T-helper 1 cell treated with Interleukin-12 subunit alpha and Interleukin-12 subunit beta and Interleukin-4 antibody, amounts not matched to agents 30 μg/mL and 1 μg/mL, for 36 hours (primary cell): Measurements from ENCODE around the gene TMEM259.

Source experiments
- H3K27ac Mint-ChIP-seq: one replicate; pipeline ENCODE4 v1.8.0; 2021; ENCODE audit warnings: mild to moderate bottlenecking, mixed read lengths
- H3K27me3 Mint-ChIP-seq: one replicate; pipeline ENCODE4 v1.8.0; 2021; ENCODE audit warnings: low read depth, mixed read lengths
- H3K36me3 Mint-ChIP-seq: one replicate; pipeline ENCODE4 v1.8.0; 2021; ENCODE audit warnings: low read depth, mixed read lengths
- H3K4me1 Mint-ChIP-seq: one replicate; pipeline ENCODE4 v1.8.0; 2021; ENCODE audit warnings: low read depth, mixed read lengths
- H3K4me3 Mint-ChIP-seq: one replicate; pipeline ENCODE4 v1.8.0; 2021; ENCODE audit warnings: mild to moderate bottlenecking, moderate library complexity, mixed read lengths
- H3K9me3 Mint-ChIP-seq: one replicate; pipeline ENCODE4 v1.8.0; 2021; ENCODE audit warnings: mixed read lengths

Gene TMEM259

DNA sequence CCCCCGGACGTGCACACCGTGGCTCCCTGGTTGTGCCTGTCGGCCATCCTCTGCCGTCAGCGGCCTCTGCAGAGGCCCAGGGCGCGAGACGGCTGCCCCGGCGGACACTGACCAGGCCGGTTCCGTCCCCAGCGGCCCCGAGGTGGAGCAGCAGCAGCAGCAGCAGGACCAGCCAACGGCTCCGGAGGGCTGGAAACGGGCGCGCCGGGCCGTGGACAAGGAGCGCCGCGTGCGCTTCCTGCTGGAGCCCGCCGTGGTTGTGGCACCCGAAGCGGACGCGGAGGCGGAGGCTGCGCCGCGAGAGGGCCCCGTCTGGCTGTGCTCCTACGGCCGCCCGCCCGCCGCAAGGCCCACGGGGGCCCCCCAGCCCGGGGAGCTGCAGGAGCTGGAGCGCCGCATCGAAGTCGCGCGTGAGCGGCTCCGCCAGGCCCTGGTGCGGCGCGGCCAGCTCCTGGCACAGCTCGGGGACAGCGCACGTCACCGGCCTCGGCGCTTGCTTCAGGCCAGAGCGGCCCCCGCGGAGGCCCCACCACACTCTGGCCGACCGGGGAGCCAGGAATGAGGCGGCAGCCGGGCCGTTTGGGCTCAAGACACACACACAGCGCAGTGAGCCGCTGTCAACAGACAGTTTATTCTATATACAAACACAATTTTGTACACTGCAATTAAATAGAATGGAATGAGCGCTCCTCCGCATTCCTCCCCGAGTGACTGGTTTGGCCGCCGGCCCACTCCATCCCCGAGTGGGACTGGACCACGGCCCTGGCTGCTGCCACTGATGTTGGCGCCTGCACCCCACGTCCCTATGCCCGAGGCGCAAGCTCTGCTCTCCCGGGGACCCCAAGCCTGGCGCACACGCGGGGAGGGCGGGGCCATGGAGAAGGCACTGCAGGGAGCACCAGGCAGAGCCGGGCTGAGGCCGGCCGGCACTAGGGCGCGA lies 11.6 kb downstream of the TMEM259 start:
- Mint-ChIP-seq H3K36me3 (peaks cover 10% of the 10 kb centered on the region), H3K4me3 (no peak overlapping the region), H3K4me1 (peaks cover 2% of the 10 kb centered on the region), H3K27ac (no peak overlapping the region), H3K9me3 (no peaks in the 10 kb centered on the region), H3K27me3 (no peaks in the 10 kb centered on the region)

DNA sequence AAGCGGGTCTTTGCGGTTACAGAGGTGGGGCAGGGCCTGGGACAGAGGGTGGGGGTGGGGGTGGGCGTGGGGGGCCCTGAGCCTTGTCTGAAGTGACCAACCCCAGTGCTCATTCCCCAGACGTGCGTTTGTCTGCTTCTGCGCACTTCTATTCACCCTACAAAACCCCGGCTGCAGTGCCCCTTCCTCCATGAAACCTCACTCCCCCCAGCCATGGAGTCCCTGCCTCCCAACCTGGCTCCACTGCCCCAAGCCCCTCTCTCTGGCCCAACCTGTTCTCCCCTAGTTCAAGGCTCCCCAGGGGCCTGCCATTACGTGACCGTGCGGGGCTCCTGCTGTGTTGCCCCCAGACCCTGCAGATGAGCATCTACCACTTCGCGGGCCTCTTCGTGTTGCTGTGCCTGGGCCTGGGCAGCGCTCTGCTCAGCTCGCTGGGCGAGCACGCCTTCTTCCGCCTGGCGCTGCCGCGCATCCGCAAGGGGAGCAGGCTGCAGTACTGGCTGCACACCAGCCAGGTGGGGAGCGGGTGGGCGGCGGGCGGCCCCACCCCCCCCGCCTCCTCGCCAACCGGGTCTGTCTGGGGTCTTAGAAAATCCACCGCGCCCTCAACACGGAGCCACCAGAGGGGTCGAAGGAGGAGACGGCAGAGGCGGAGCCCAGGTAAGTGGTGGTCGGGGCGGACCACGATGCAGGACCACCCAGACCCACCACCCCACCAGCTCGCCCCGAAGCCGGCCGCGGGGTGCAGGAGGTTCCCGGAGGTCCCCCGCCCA lies 12.5 kb downstream of the TMEM259 start:
- Mint-ChIP-seq H3K4me3 (no peak overlapping the region), H3K27me3 (no peaks in the 10 kb centered on the region), H3K9me3 (no peaks in the 10 kb centered on the region), H3K27ac (no peak overlapping the region), H3K36me3 (peaks cover 8% of the 10 kb centered on the region), H3K4me1 (no peaks in the 10 kb centered on the region)

DNA sequence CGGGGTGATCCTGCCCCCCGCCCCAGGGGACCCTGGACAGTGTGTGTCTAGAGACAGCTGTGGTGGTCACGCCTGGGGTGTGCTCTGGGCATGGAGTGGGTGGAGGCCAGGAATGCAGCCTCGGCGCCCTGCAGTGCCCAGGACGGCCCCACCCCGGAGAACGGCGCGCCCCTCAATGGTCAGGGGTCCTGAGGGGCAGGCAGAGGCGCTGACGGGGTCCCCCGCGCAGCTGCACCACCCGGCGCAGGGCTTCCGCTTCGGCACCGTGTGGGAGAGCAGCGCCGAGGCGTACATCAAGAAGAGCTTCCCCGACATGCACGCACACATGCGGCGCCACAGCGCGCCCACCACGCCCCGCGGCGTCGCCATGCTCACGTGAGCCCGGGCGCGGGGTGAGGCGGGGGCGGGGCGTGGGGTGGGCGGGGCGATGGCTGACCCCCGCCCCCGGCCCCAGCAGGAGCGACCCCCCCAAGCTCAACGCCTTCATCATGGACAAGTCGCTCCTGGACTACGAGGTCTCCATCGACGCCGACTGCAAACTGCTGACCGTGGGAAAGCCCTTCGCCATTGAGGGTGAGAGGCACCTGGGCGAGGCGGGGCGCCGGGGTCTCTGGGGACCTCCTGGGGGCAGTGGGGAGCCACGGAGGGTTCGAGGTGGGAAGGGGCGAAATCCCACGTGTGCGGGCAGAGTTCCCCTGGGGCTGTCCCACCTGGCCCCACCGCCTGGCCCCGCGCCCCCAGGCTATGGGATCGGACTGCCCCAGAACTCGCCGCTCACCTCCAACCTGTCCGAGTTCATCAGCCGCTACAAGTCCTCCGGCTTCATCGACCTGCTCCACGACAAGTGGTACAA lies 13.3 kb downstream of the TMEM259 start:
- Mint-ChIP-seq H3K9me3 (no peaks in the 10 kb centered on the region), H3K4me1 (no peaks in the 10 kb centered on the region), H3K36me3 (peaks cover 8% of the 10 kb centered on the region), H3K27me3 (peaks cover 2% of the 10 kb centered on the region), H3K4me3 (no peak overlapping the region), H3K27ac (no peak overlapping the region)

DNA sequence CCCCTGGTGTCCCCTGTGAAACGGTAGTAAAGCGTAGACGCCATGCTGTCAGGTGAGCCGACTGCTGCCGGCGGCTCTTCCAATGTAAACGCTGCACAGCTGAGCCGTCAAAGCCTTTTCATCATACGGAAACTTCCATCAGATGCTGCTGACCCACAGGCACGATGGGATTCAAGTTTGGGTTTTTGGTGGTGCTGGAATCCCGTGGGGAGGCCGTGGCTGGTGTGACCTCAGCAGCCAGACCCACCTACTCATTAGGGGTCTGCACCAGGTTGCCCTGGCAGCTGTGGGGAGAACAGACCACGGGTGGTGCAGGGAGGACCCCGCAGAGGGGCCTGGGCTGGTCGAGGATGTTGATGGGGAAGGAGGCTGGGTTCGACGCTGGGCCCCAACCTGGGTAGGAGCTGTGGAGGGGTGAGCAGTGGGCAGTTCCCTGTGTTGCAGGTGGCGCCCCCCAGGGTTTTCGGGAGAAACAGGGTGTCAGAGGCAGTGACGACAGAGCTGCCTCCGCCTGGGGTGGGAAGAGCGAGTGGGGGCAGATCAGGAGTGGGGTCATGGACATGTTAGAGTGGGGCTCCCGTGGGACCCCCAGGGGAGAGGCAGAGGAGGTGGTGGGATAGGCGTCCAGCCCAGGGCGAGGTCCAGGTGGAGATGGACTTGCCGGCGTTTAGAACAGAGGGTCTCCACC lies 14.1 kb downstream of the TMEM259 start:
- H3K27me3 Mint-ChIP-seq = peaks cover 5% of the 10 kb centered on the region
- H3K27ac Mint-ChIP-seq = no peak overlapping the region
- no peaks in the 10 kb centered on the region for H3K4me1 Mint-ChIP-seq
- no peak overlapping the region for H3K4me3 Mint-ChIP-seq
- no peaks in the 10 kb centered on the region for H3K9me3 Mint-ChIP-seq
- H3K36me3 Mint-ChIP-seq = peaks cover 8% of the 10 kb centered on the region

DNA sequence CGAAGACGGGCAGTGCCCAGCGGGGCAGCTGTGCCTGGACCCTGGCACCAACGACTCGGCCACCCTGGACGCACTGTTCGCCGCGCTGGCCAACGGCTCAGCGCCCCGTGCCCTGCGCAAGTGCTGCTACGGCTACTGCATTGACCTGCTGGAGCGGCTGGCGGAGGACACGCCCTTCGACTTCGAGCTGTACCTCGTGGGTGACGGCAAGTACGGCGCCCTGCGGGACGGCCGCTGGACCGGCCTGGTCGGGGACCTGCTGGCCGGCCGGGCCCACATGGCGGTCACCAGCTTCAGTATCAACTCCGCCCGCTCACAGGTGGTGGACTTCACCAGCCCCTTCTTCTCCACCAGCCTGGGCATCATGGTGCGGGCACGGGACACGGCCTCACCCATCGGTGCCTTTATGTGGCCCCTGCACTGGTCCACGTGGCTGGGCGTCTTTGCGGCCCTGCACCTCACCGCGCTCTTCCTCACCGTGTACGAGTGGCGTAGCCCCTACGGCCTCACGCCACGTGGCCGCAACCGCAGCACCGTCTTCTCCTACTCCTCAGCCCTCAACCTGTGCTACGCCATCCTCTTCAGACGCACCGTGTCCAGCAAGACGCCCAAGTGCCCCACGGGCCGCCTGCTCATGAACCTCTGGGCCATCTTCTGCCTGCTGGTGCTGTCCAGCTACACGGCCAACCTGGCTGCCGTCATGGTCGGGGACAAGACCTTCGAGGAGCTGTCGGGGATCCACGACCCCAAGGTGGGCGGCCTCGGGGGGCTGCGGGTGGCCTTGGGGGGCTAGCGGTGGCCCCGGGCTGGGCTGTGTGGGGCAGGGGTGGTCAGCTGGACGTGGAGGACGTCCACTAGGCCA lies 15.9 kb downstream of the TMEM259 start:
- Mint-ChIP-seq H3K27me3 (peaks cover 10% of the 10 kb centered on the region), H3K27ac (no peak overlapping the region), H3K4me1 (no peaks in the 10 kb centered on the region), H3K36me3 (peaks cover 8% of the 10 kb centered on the region), H3K9me3 (no peaks in the 10 kb centered on the region), H3K4me3 (no peak overlapping the region)

DNA sequence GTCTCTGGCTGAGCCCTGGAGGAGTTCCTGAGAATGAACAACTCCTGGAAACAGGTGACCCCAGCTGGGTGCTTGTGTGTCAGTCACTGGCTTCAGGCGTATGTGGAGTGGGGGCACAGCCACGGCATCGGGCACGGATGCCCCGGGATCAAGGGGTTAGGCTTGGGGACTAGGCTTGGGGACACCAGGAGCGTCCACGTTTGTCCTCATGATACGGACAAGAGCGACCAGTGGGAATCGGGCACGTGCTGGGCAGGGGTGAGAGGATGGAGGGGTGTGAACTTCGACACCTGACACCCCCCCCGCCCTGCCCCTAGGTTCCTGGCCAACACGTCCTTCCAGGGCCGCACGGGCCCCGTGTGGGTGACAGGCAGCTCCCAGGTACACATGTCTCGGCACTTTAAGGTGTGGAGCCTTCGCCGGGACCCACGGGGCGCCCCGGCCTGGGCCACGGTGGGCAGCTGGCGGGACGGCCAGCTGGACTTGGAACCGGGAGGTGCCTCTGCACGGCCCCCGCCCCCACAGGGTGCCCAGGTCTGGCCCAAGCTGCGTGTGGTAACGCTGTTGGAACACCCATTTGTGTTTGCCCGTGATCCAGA lies 16.6 kb downstream of the TMEM259 start:
- Mint-ChIP-seq H3K27ac (no peak overlapping the region), H3K4me1 (peaks cover 2% of the 10 kb centered on the region), H3K36me3 (peaks cover 6% of the 10 kb centered on the region), H3K4me3 (no peak overlapping the region), H3K9me3 (no peaks in the 10 kb centered on the region), H3K27me3 (peaks cover 12% of the 10 kb centered on the region)

DNA sequence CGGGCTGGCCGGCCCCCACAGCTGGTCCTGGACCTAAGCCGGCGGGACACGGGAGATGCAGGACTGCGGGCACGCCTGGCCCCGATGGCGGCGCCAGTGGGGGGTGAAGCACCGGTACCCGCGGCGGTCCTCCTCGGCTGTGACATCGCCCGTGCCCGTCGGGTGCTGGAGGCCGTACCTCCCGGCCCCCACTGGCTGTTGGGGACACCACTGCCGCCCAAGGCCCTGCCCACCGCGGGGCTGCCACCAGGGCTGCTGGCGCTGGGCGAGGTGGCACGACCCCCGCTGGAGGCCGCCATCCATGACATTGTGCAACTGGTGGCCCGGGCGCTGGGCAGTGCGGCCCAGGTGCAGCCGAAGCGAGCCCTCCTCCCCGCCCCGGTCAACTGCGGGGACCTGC lies 17.6 kb downstream of the TMEM259 start:
- peaks cover 3% of the 10 kb centered on the region for H3K4me1 Mint-ChIP-seq
- no peak overlapping the region for H3K4me3 Mint-ChIP-seq
- H3K27me3 Mint-ChIP-seq = peaks cover 20% of the 10 kb centered on the region
- H3K36me3 Mint-ChIP-seq = peaks cover 6% of the 10 kb centered on the region
- H3K27ac Mint-ChIP-seq = no peak overlapping the region
- H3K9me3 Mint-ChIP-seq = no peaks in the 10 kb centered on the region

DNA sequence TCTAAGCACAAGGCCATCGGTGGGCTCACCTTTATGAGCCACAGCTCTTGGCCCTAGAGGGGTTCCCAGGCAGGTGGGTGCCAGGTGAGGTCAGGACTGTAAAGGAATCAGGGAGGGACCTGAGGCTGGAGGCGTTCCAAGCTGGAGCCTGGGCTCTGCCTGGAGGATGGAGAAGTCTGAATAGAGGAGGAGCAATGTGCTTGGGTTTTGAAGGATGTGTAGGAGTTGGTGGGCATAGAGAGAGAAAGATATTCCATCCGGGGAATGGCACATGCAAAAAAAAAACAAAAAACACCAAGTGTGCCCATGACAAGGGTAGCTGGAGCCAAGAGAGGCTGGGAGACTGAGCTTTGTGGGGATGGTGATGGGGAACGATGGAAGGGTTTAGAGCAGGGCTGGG lies 18.3 kb downstream of the TMEM259 start:
- Mint-ChIP-seq H3K4me3 (no peak overlapping the region), H3K27ac (no peak overlapping the region), H3K27me3 (peaks cover 27% of the 10 kb centered on the region)

DNA sequence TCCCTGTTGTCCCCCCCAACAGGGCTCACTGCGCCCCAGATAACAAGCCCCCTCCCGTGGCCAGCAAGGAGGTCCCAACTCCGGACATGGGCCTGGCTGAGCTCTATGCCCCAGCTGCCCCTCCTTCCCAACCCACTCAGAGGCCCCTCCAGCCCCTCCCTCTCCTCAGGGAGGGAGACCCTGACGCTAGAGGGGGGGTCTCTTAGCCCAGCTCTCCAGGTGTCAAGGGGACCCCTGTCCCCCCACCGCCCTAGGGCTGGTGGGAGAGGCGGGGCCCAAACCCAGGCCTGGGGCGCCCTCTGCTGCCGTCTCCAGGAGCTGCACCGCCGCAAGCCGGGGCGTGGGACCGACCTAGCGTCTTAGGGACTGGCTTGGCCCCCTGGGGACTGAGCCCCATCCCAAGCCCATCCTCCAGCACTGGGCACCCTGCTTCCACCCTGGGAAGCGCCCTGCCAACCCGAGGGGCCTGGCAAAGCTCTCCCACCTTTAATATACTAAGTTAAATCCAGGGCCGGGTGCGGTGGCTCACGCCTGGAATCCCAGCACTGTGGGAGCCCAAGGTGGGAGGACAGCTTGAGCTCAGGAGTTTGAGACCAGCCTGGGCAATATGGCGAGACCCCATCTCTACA lies 19.3 kb downstream of the TMEM259 start:
- H3K4me1 Mint-ChIP-seq = peaks cover 4% of the 10 kb centered on the region
- H3K9me3 Mint-ChIP-seq = no peaks in the 10 kb centered on the region
- H3K36me3 Mint-ChIP-seq = peaks cover 2% of the 10 kb centered on the region
- peaks cover 32% of the 10 kb centered on the region for H3K27me3 Mint-ChIP-seq
- H3K27ac Mint-ChIP-seq = no peak overlapping the region
- no peak overlapping the region for H3K4me3 Mint-ChIP-seq

More for the DNA sequence above, 18.3 kb downstream of the TMEM259 start:
- peaks cover 6% of the 10 kb centered on the region for H3K36me3 Mint-ChIP-seq
- H3K4me1 Mint-ChIP-seq = peaks cover 3% of the 10 kb centered on the region
- no peaks in the 10 kb centered on the region for H3K9me3 Mint-ChIP-seq

DNA sequence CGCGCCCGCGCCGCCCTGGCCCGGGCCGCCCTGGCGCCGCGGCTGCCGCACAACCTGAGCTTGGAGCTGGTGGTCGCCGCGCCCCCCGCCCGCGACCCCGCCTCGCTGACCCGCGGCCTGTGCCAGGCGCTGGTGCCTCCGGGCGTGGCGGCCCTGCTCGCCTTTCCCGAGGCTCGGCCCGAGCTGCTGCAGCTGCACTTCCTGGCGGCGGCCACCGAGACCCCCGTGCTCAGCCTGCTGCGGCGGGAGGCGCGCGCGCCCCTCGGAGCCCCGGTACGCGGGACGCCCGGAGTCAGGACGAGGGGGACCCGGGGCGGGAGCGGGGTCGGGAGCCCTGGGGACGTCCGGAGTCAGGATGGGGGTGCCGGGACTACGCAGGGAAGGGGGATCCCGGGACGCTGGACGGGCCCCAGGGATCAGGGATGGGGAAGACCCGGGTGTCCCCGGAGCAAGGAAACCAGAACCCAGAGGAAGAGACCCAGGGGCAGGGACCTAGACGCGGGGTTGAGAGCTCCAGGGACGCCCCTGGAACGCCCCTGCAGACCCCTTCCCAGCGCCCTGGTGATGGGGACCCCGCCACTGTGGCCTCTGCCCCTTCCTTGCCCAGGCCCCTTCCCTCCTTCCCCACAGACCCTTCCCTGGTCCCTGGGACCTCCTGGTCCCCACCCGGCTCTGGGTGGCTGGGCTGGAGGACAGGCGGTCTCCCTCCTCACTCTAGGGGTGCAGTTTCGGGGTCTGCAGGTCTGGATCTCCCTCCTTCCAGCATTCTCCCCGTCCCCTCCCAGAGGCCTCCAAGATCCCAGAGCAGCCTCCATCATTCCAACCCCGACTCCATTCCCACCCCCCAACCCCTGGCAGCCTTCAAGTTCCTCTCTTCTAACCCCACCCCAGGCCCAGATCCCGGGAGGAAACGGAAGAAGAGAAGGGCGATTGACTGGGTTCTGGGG lies 20.1 kb downstream of the TMEM259 start:
- H3K27me3 Mint-ChIP-seq = peaks cover 37% of the 10 kb centered on the region
- no peaks in the 10 kb centered on the region for H3K9me3 Mint-ChIP-seq
- H3K4me3 Mint-ChIP-seq = peak overlapping the region; percentile 21
- no peak overlapping the region for H3K27ac Mint-ChIP-seq
- H3K4me1 Mint-ChIP-seq = peaks cover 9% of the 10 kb centered on the region
- no peaks in the 10 kb centered on the region for H3K36me3 Mint-ChIP-seq

DNA sequence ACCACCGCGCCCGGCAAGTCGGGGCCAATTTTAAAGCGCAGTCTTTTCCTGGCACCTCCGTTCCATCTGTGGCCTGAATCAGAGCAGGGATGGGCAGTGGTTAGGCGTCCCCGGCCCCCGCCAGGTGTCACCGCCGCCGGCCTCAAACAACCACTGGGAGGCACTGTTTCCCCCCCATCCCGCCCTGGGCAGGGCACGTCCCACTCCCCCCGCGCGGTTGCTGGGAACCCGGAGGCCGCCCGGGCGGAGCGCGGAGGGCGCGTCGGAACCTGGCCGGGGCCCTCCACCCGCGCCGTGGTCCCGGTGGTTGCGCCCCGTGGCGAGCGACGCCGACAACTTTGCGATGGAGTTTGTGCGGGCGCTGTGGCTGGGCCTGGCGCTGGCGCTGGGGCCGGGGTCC lies 20.8 kb downstream of the TMEM259 start, which contains the start of gene GRIN3B:
Gene GRIN3B, plus strand, starts transcription at position 325 of the 400 bp plus-strand sequence. Its CDS starts 19 bp downstream, at position 344.
- Mint-ChIP-seq H3K27me3 (peaks cover 37% of the 10 kb centered on the region), H3K4me1 (peaks cover 9% of the 10 kb centered on the region), H3K36me3 (no peaks in the 10 kb centered on the region), H3K27ac (no peak within 1 kb of the TSS), H3K9me3 (no peaks in the 10 kb centered on the region), H3K4me3 (peak within 1 kb of the TSS; percentile 21)

DNA sequence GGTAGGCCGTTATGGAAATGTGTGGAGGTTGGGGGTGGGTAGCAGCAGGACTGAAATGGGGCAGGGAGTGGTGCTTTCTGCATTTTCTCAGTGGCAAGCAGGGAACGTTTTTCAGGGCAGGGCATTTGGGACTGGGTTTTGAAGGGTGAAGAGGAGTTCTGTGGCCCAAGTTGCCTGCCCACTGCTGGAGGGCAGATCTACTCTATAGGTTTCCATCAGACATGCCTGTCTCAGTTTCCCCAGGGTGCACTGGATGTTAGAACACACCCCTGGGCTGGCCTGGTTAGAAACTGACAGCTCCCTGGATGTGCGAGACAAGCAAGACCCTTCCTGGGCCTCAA lies 21.6 kb downstream of the TMEM259 start:
- H3K4me1 Mint-ChIP-seq = peaks cover 9% of the 10 kb centered on the region
- H3K9me3 Mint-ChIP-seq = no peaks in the 10 kb centered on the region
- H3K36me3 Mint-ChIP-seq = no peaks in the 10 kb centered on the region
- peaks cover 37% of the 10 kb centered on the region for H3K27me3 Mint-ChIP-seq
- H3K27ac Mint-ChIP-seq = no peak overlapping the region
- H3K4me3 Mint-ChIP-seq = no peak overlapping the region
